ENCODE results near the gene TSPAN2.

The TSPAN2 gene

DNA sequence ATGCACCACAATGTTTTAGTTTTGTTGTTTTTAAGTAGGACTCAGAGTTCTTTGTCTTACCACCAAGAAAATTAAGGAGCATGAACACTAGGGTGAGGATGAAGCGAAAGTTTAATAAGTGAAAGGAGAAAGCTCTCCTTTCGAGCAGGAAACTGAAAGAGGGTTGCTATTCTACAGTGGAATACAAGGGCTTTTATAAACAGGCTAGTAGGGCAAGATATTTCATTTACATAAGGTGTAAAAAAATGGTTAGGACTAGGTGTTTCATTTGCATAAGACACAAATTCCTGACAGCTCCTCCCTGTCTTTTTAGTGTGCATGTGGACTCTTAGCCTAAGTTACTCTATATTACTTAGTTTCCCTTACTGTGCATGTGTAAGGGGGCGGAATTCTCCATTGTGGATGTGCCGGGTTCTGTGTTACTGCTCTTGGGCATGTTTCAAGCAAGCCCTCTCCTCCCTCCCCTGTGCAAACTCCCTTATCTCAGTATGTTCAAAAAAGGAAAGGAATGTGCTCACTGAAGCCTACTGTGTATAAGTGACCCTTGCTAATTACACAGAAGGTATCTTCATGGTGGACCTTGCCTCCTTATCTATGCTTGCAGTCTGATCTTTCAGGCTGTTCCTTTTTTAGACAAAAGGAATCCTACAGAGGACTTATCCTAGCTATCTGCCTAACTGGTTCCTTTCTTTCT lies 52.3 kb downstream of the TSPAN2 start:
- Histone ChIP-seq H3K9ac (ENCODE audit: low read length) (no peak overlapping the region), H4K20me1 (ENCODE audit: insufficient read depth, low read length) (no peaks in the 10 kb centered on the region), H3K4me3 (ENCODE audit: low read length) (no peak overlapping the region), H3K27ac (ENCODE audit: low read length) (no peak overlapping the region), H2AFZ (ENCODE audit: low read length) (no peak overlapping the region), H3K4me1 (ENCODE audit: low read length) (no peaks in the 10 kb centered on the region), H3K27me3 (replicated peaks; ENCODE audit: insufficient read depth, low read length) (no peaks in the 10 kb centered on the region), H3F3A (ENCODE audit: insufficient read depth, low read length) (no peaks in the 10 kb centered on the region), H3K36me3 (replicated peaks; ENCODE audit: insufficient read depth, low read length) (no peaks in the 10 kb centered on the region), H3K9me2 (replicated peaks; ENCODE audit: insufficient read depth, low read length) (no peaks in the 10 kb centered on the region), H3K4me2 (ENCODE audit: low read depth, low read length) (no peak overlapping the region), H3K79me2 (ENCODE audit: low read length) (no peaks in the 10 kb centered on the region), H3K9me3 (replicated peaks; ENCODE audit: insufficient read depth, low read length) (no peaks in the 10 kb centered on the region)
- DNase-seq = no peak
- TF ChIP-seq EZH2phosphoT487 (IDR thresholded peaks at IDR 0.05; ENCODE audit: low read length) = no peak
- TF ChIP-seq, protein P1, sequence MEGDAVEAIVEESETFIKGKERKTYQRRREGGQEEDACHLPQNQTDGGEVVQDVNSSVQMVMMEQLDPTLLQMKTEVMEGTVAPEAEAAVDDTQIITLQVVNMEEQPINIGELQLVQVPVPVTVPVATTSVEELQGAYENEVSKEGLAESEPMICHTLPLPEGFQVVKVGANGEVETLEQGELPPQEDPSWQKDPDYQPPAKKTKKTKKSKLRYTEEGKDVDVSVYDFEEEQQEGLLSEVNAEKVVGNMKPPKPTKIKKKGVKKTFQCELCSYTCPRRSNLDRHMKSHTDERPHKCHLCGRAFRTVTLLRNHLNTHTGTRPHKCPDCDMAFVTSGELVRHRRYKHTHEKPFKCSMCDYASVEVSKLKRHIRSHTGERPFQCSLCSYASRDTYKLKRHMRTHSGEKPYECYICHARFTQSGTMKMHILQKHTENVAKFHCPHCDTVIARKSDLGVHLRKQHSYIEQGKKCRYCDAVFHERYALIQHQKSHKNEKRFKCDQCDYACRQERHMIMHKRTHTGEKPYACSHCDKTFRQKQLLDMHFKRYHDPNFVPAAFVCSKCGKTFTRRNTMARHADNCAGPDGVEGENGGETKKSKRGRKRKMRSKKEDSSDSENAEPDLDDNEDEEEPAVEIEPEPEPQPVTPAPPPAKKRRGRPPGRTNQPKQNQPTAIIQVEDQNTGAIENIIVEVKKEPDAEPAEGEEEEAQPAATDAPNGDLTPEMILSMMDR (IDR thresholded peaks at IDR 0.05; ENCODE audit: low read length) = no peak
- no peak for TF ChIP-seq EZH2 (optimal IDR thresholded peaks at IDR 0.05; ENCODE audit: low read depth, low read length)

DNA sequence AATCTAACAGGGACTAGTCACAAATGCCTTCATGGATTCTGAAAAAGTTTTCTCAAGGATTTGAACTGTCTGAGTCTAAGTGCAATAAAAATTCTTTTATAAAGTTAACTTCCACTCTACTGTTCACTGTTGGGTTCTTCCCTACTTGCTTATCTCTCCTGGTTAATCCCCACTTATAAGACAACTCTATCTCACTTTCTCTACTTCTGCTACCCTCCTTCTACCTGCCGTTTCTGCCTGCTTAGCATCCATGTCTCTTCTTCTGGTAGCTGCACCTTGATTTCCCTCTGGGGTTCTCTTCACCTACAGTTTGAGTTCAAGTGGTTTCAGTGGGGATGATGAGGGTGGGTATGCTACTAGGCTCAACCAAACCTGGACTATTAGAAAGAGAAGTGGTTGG lies 53.7 kb downstream of the TSPAN2 start:
- Histone ChIP-seq H3K4me1 (ENCODE audit: low read length) (no peaks in the 10 kb centered on the region), H2AFZ (ENCODE audit: low read length) (no peak overlapping the region), H3K4me2 (ENCODE audit: low read depth, low read length) (no peak overlapping the region), H3K27ac (ENCODE audit: low read length) (no peak overlapping the region), H3K27me3 (replicated peaks; ENCODE audit: insufficient read depth, low read length) (no peaks in the 10 kb centered on the region), H3K79me2 (ENCODE audit: low read length) (no peaks in the 10 kb centered on the region), H4K20me1 (ENCODE audit: insufficient read depth, low read length) (no peaks in the 10 kb centered on the region), H3K9ac (ENCODE audit: low read length) (no peak overlapping the region), H3K36me3 (replicated peaks; ENCODE audit: insufficient read depth, low read length) (no peaks in the 10 kb centered on the region), H3K4me3 (ENCODE audit: low read length) (no peak overlapping the region), H3K9me2 (replicated peaks; ENCODE audit: insufficient read depth, low read length) (no peaks in the 10 kb centered on the region), H3K9me3 (replicated peaks; ENCODE audit: insufficient read depth, low read length) (no peaks in the 10 kb centered on the region), H3F3A (ENCODE audit: insufficient read depth, low read length) (no peaks in the 10 kb centered on the region)
- TF ChIP-seq EZH2 (optimal IDR thresholded peaks at IDR 0.05; ENCODE audit: low read depth, low read length) (no peak), EZH2phosphoT487 (IDR thresholded peaks at IDR 0.05; ENCODE audit: low read length) (no peak)
- TF ChIP-seq, protein P1 (IDR thresholded peaks at IDR 0.05; ENCODE audit: low read length) = no peak
- DNase-seq = no peak

DNA sequence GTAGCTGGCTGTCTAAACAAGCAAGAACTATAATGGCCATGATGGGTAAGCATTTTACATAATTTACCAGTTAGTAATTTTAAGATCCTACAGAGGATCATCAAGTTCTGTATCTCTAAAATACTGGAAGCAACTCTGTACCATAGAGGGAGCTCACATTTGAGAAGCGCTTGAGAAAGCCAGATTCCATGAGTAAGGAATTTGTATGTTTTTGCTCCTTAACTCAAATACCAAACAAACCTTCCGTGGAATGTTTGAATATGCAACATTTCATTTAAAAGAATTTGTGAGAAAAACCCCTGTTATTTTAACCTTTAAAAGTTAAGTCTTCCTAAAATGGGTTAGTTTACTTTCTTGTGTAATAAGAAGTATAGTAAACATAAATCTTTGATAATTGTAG lies 57.7 kb downstream of the TSPAN2 start:
- Histone ChIP-seq H3K27me3 (replicated peaks; ENCODE audit: insufficient read depth, low read length) (no peaks in the 10 kb centered on the region), H3K9me2 (replicated peaks; ENCODE audit: insufficient read depth, low read length) (no peaks in the 10 kb centered on the region), H3K4me2 (ENCODE audit: low read depth, low read length) (no peak overlapping the region), H3F3A (ENCODE audit: insufficient read depth, low read length) (no peaks in the 10 kb centered on the region), H4K20me1 (ENCODE audit: insufficient read depth, low read length) (no peaks in the 10 kb centered on the region), H3K27ac (ENCODE audit: low read length) (no peak overlapping the region), H3K4me1 (ENCODE audit: low read length) (no peaks in the 10 kb centered on the region), H3K36me3 (replicated peaks; ENCODE audit: insufficient read depth, low read length) (no peaks in the 10 kb centered on the region), H3K79me2 (ENCODE audit: low read length) (no peaks in the 10 kb centered on the region), H3K9ac (ENCODE audit: low read length) (no peak overlapping the region), H3K4me3 (ENCODE audit: low read length) (no peak overlapping the region), H2AFZ (ENCODE audit: low read length) (no peak overlapping the region), H3K9me3 (replicated peaks; ENCODE audit: insufficient read depth, low read length) (no peaks in the 10 kb centered on the region)
- TF ChIP-seq EZH2 (optimal IDR thresholded peaks at IDR 0.05; ENCODE audit: low read depth, low read length) = no peak
- TF ChIP-seq, protein P1 (IDR thresholded peaks at IDR 0.05; ENCODE audit: low read length) = no peak
- no peak for TF ChIP-seq EZH2phosphoT487 (IDR thresholded peaks at IDR 0.05; ENCODE audit: low read length)
- no peak for DNase-seq
